Erythroblast (primary cell): ENCODE data around the gene C7orf25.

Source experiments
- GATA1 ChIP-seq: IDR thresholded peaks from 2 replicates; pipeline ENCODE4 v1.6.1; 2011; ENCODE audit warnings: low read depth, mild to moderate bottlenecking, control low read depth, low read length, moderate library complexity
- POLR2A ChIP-seq: IDR thresholded peaks from 2 replicates; pipeline ENCODE4 v1.6.1; 2011; ENCODE audit warnings: mild to moderate bottlenecking, low read length

DNA sequence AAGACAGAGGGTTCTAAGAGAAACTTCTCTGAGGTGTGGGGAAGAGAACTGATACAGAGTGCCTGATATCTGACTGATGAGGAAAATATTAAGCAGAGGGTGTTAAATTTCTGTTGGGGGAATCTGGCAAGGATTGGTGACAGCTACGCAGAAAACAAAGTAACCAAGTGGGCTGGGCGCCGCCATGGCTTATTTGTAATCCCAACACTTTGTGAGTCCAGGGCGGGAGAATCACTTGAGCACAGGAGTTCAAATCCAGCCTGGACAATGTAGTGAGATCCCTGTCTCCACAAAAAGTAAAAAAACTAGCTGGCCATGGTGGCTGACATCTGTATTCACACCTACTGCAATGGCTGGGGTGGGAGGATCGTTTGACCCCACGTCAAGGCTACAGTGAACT is 2.1 kb upstream of the C7orf25 start:
- TF ChIP-seq POLR2A (no peak), GATA1 (no peak)
